Hematopoietic multipotent progenitor cell (in vitro differentiated cells): ENCODE results near the gene LUZP4. TPM values are rescaled to one million over a fixed set of nuclear protein-coding genes. Genes with fewer than 3 reads are reported as not detected.
"Not testable (repeated sequence)": the region's sequence is repeated elsewhere in the genome, so short reads cannot be mapped to it uniquely, and the experiment has no call there.

Experiments used
- DNase-seq, 3 donors: peaks; one replicate each; pipeline ENCODE4 v3.0.0-alpha.2; 2011 to 2015; ENCODE audit warnings: low read depth in 2 of 3, low spot score in 2 of 3
- total RNA-seq: library from RNA; depleted of rRNA; stranded (reverse); fragments of >200 nt; gene quantifications from one replicate; pipeline ENCODE4 v1.2.3, GENCODE V29; 2012

Gene LUZP4
- total RNA-seq, 1 donor, result not detected

DNA sequence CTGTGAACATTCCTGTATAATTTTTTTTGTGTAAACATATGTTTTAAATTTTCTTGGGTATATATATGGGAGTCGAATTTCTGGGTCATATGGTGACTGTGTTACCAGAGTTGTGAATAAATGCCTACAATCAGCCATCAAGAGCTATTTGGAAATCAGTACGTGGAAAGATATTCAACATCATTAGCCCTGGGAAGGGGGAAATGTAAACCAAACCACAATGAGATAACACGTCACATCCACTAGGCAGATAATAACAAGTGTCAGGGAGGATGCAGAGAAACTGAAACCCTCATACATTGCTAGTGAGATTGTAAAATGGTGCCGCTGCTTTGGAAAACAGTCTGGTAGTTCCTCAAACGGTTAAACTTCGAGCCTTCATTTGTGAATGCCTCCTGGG lies 43.9 kb downstream of the LUZP4 start:
- DNase-seq, result no peak

DNA sequence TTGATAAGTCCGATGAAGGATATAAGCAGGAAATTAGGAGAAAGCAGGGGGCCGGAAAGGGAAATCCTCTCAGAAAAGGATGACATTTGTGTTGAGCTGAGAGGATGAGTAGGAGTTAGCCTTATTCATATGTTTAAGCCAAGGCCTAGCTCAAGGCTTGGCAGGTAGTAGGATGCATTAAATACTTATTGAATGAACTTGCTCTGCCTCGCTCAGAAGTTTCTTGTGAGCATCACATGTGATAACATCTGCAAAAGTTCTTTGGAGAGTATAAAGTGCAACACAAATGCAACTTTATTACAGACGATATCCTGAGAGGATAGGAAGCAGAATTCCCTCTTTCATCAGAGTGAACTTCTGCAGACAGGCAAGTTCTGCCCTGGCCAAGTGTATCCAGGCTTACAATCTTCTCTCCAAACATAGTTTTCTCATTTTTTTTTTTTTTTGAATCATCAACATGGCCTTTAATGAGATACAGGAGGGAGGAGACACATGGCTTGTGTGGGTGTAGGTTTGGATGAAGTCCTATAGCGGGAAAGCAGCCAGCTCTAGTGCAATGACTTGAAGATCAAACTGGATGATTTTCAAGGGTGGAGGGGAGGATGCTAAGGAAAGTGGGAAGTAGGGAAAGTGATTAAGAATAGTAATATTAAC lies 48.1 kb downstream of the LUZP4 start:
- no peak for DNase-seq

DNA sequence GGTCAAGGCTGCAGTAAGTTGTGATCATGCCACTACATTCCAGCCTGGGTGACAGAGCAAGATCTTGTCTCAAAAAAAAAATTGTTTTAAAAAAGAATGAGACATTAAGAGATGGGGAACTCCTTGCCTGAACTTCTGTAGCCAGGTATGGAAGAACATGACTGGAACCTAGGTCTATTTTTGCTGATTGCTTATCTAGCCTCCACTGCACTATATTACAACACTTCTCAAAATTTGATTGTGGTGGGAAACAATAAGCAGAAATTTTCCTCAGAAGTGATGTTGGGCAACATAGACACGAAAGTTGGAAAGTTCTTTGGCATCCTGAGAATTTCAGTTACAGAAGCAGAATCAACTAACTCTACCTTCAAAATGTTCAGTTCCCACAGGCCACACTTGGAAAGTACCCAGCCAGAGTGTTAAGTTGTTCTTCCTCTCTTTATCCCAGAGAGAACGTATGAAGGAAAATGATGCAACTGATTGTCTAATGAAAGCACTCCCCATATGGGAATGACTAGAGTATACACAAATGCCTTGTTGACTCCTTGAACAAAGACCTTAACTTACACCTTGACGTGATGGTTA lies 50.0 kb downstream of the LUZP4 start:
- DNase-seq, result no peak

DNA sequence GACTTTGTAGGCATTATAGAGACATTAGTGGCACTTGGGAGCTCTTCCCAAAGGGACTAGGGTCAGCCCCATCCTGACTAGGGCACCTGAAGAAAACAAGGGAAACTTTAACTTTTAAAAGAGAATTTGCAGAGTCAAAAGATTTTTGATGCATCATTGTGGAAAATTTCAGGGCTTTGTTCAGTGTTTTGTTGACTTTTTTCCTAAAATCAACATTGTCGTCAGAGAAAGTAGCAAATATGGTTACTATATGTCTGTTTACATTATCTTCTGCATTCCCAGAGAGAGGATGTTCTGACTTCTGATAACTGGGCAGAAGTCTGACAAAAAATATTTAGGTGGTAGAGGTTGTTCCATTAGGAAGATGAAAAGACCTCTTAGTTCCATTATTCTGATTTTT lies 51.9 kb downstream of the LUZP4 start:
- DNase-seq, result no peak

DNA sequence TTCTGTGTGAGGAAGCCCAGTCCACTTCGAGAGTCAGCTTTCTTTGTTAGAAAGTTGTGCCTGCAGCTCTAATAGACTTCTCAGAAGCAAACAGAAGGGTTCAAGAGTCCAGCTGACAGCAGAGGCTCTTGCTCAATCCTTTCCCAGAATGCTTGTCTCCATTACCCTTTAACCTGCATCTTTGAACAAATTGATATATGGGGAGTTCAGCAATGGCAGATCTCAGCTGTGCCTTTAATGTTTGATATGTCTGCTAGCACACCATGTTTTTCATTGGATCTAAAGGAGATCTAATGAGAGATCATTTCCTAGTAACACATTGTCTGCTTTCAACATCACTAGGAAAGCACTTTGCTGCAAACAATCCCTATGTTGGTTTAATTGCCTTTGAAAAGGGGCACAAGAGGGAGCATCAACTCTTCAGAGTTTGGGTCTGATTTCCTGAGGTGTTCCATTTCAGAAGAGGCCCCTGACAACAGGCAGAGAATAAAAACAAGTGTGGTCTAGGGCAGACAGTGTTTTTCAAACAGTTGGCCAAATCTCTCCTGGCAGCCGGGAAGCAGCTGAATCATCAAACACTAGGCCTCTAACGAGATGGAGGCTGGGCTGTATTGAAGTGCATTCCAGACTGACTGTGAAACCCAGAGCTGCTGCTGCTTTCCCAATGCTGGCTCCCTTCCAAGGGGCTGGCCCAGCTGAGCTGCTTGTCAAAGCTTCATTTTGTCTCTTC lies 55.5 kb downstream of the LUZP4 start:
- peak in 2 of 3 donors; percentile 47 to 73 for DNase-seq

DNA sequence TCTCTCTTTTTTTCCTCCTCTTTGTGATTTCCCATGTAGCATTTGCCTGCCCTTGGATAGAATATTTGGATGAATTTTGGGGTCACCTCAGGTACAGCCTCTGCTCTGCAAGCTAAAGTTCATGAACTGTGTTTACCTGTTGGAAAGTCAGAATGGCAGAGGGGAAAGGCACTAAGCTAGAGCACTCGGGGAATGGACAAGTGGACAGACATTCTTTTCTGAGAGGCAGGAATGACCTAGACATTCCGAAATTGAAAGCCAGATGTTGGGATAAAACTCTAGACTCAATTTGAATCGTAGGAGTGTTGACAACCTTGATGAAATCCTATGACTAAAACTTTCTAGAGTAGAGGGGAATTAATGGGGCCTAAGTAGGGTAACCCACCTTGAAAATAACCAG lies 56.1 kb downstream of the LUZP4 start:
- DNase-seq, result no peak

DNA sequence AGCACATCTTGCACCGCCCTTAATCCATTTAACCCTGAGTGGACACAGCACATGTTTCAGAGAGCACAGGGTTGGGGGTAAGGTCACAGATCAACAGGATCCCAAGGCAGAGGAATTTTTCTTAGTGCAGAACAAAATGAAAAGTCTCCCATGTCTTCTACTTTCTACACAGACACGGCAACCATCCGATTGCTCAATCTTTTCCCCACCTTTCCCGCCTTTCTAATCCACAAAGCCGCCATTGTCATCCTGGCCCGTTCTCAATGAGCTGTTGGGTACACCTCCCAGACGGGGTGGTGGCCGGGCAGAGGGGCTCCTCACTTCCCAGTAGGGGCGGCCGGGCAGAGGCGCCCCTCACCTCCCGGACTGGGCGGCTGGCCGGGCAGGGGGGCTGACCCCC lies 57.2 kb downstream of the LUZP4 start:
- not testable (repeated sequence) for DNase-seq

DNA sequence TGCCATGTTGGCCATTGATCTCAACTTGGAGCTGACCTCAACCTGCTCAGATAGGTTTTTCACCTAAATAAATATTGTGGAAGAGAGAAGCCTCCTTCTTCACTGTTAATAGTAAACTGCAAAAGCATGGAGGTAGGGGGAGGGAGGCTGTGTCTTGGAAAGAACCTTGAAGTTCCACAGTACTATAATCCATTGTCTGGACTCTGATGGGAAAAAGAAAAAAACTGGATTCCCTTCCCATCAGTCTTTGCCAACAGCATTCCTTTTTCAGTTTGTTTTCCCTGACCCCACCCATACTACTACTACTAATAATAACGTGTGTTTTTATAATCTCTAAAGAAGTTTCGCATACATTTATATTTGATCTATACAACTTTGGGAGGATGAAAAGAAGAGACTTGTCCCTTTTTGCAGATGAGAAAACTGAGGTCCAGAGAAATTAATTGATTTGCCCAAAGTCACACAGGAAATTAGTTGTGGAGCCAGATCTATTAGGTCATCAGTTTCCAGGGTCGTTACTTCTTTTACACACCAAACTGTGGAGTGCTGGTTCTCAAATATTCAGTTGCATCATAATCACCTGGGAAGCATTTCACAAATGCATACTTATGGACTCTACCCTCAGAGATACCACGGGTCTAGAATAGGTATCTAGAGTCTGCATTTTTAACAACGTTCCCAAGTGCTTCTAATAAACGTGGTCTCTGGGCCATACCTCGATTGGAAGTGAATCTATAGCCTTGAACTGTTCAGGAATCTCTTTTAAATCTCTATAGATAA lies 59.1 kb downstream of the LUZP4 start:
- no peak for DNase-seq

DNA sequence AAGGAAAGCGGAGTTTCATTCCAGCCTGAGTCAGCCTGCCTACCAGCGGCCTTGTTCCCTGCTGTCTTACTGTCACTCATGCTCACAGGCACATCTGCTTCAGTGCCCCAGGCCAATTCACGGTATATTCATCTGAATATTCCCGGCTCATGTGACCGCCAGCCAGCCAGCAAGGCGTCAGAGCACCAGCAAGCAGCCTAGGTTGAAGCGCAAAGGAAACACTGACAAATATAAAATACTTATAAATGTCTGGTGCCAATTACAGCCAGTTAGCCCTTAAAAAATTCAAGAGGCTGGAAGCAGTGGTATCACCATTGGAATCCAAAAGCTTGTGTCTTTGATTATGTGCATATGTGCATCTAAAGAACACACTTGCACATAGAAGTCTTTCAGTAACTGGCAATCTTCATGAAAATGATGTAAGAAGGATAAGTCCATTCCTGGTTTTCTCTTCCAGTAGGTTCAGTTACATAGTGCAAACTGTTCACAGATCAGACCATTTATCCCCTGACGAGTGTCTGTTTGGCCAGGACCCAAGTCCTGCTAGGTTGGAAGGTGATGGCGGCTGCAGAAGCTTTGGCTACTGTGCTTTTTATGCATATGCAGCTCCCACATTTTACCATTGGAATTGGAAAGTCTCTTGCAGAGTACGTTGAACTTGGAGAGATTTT lies 61.3 kb downstream of the LUZP4 start:
- DNase-seq, result no peak

DNA sequence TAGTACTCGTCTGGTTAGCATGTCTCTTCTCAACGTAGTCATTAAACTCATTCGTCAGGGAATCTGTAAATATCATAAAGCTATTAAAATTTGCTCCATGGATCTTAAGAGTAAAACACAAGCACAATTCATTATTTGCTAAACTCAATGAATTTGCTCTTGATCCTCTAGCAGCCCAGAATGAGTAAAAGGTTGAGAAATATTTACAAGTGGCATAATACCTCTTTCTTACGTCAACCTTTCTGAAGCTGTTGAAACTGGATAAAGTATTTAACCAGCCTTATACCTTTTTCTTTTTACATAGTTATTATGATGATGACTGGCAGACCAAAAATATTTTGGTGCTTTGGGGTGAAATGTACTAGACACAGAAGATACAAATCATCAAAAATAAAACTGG lies 66.9 kb downstream of the LUZP4 start:
- DNase-seq, result no peak

Other genes with a start within 250 kb of the LUZP4 start
- gene RBMXL3, start 100.3 kb upstream of the LUZP4 start, total RNA-seq, result not detected
- 0.54 TPM for gene LRCH2, start 55.6 kb upstream of the LUZP4 start, total RNA-seq